A673 (cell line): ENCODE measurements around the gene CPB1.

Experiments used
- EZH2 ChIP-seq: fragments of 200-600 bp; sonication (generic); IDR thresholded peaks from 2 replicates; pipeline ENCODE4 v1.6.1; 2017; ENCODE audit warnings: borderline replicate concordance, low read depth, mild to moderate bottlenecking, mixed read lengths, antibody characterized with exemption, low read length; ENCODE audit not compliant: poor library complexity, severe bottlenecking
- TF ChIP-seq, protein P1 (sequence below): fragments of 300-800, 200-600 bp; sonication (generic); conservative IDR thresholded peaks from 2 replicates; pipeline ENCODE4 v1.5.1; 2017; ENCODE audit warnings: low read depth, mild to moderate bottlenecking, antibody characterized with exemption, low read length, moderate library complexity, mixed read lengths

DNA sequence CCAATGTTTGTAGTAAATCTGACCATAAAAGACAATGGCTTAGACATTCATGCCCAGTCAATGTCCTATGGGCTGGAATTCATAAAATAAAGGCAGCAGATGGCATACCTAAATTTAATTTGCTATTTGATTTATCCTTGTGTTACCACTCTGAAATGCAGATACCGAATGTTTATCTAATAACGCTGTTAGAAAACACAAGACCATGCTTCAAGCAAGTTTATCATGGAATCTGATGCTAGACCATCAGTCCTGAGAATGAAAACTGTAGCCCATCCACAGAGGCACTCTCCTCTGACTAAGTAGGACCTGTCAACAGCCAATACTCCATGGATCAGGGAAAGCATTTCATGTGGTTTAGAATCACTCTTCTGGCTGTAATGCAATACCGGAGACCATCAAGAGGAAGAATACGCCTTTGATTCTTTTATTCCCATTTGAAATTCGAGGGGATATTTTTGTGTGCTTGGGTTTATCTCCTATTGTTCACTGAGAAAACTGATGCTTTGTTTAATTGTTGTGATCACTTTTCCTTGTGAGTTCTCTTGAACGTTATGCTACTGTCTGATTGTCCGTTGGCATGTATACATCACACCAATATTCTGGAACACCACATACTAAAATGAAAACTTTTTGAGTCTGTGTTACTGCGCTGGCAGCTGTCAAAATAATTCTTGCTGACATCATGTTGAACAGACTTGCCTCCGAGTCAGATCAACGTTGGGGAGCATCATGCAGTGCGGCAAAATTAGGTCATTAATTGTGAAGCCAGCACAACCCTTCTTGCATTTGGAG, 12.1 kb upstream of the CPB1 start:
- TF ChIP-seq, protein P1, sequence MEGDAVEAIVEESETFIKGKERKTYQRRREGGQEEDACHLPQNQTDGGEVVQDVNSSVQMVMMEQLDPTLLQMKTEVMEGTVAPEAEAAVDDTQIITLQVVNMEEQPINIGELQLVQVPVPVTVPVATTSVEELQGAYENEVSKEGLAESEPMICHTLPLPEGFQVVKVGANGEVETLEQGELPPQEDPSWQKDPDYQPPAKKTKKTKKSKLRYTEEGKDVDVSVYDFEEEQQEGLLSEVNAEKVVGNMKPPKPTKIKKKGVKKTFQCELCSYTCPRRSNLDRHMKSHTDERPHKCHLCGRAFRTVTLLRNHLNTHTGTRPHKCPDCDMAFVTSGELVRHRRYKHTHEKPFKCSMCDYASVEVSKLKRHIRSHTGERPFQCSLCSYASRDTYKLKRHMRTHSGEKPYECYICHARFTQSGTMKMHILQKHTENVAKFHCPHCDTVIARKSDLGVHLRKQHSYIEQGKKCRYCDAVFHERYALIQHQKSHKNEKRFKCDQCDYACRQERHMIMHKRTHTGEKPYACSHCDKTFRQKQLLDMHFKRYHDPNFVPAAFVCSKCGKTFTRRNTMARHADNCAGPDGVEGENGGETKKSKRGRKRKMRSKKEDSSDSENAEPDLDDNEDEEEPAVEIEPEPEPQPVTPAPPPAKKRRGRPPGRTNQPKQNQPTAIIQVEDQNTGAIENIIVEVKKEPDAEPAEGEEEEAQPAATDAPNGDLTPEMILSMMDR: no peak
- TF ChIP-seq EZH2: no peak
